OCI-LY3 (cell line): ENCODE data around the gene AP3S1.
"Not testable (repeated sequence)": the region's sequence is repeated elsewhere in the genome, so short reads cannot be mapped to it uniquely, and the experiment has no call there.

Experiments used
- H2AFZ ChIP-seq: fragments of 200-600, 300-600 bp; shearing (Covaris generic); 2 replicates; pipeline ENCODE4 v1.6.0; 2014; ENCODE audit warnings: antibody characterized with exemption, low read depth, low read length
- H3K27ac ChIP-seq: fragments of 200-600, 300-600 bp; sonication (generic); 2 replicates; pipeline ENCODE4 v1.5.1; 2014; ENCODE audit warnings: mild to moderate bottlenecking, low read length, moderate library complexity, mixed read lengths
- H3K27me3 ChIP-seq: fragments of 200-600, 300-600 bp; sonication (generic); 2 replicates; pipeline ENCODE4 v1.6.1; 2014; ENCODE audit warnings: low read depth, low read length, mixed read lengths
- H3K36me3 ChIP-seq: fragments of 200-600, 300-600 bp; sonication (generic); replicated peaks from 2 replicates; pipeline ENCODE3; 2014; ENCODE audit warnings: low read depth, low read length, mixed read lengths
- H3K4me1 ChIP-seq: fragments of 300-600, 200-600 bp; sonication (generic); 2 replicates; pipeline ENCODE4 v1.6.1; 2014; ENCODE audit warnings: low read length, mixed read lengths
- H3K4me2 ChIP-seq: fragments of 200-600, 300-600 bp; sonication (generic); 2 replicates; pipeline ENCODE4 v1.6.1; 2014; ENCODE audit warnings: low read length, mixed read lengths
- H3K4me3 ChIP-seq: fragments of 300-600, 200-600 bp; sonication (generic); 2 replicates; pipeline ENCODE4 v1.5.1; 2014; ENCODE audit warnings: antibody characterized with exemption, mild to moderate bottlenecking, low read length, moderate library complexity
- H3K79me2 ChIP-seq: fragments of 300-600, 200-600 bp; shearing (Covaris generic); 2 replicates; pipeline ENCODE4 v1.6.1; 2014; ENCODE audit warnings: mild to moderate bottlenecking, low read length, mixed read lengths
- H3K9ac ChIP-seq: fragments of 300-600, 200-600 bp; shearing (Covaris generic); 2 replicates; pipeline ENCODE4 v1.6.0; 2014; ENCODE audit warnings: mild to moderate bottlenecking, low read length, moderate library complexity
- H3K9me3 ChIP-seq: fragments of 200-600, 300-600 bp; shearing (Covaris generic); 2 replicates; pipeline ENCODE4 v1.6.1; 2014; ENCODE audit warnings: low read length, mixed read lengths; ENCODE audit not compliant: insufficient read depth
- H4K20me1 ChIP-seq: fragments of 200-600, 300-600 bp; sonication (generic); 2 replicates; pipeline ENCODE4 v1.6.1; 2016; ENCODE audit warnings: low read length, mixed read lengths; ENCODE audit not compliant: insufficient read depth
- CTCF ChIP-seq: fragments of 200-600, 300-600 bp; sonication (generic); IDR thresholded peaks from 2 replicates; pipeline ENCODE4 v1.5.1; 2014; ENCODE audit warnings: antibody characterized with exemption, low read length, low read depth
- EZH2phosphoT487 ChIP-seq: fragments of 200-600 bp; shearing (Covaris generic); IDR thresholded peaks from 2 replicates; pipeline ENCODE4 v1.6.1; 2018; ENCODE audit warnings: antibody characterized with exemption, mixed run types, low read depth

AP3S1 gene

GRCh38 chr5:115816226-115817081 is 25.3 kb upstream of the AP3S1 start, which contains the start of gene CDO1:
Gene CDO1, minus strand, starts transcription at chr5:115816659. Its CDS starts 262 bp downstream, at chr5:115816397.
- no peaks in the 10 kb centered on the region for H3K9me3 ChIP-seq
- H2AFZ ChIP-seq: no peak within 1 kb of the TSS
- peaks cover 10% of the 10 kb centered on the region; the same call in 1 of the 2 replicates for H3K27me3 ChIP-seq
- H3K36me3 ChIP-seq: no peaks in the 10 kb centered on the region
- TF ChIP-seq CTCF (no peak), EZH2phosphoT487 (no peak)
- no peak within 1 kb of the TSS for H3K9ac ChIP-seq
- no peaks in the 10 kb centered on the region for H3K79me2 ChIP-seq
- H3K4me1 ChIP-seq: no peaks in the 10 kb centered on the region
- H3K27ac ChIP-seq: no peak within 1 kb of the TSS
- H4K20me1 ChIP-seq: no peaks in the 10 kb centered on the region
- H3K4me2 ChIP-seq: no peak within 1 kb of the TSS
- H3K4me3 ChIP-seq: no peak within 1 kb of the TSS

GRCh38 chr5:115817386-115817785 is 24.3 kb upstream of the AP3S1 start:
- Histone ChIP-seq H3K9ac (no peak overlapping the region), H3K79me2 (no peaks in the 10 kb centered on the region), H3K4me3 (no peak overlapping the region), H3K9me3 (no peaks in the 10 kb centered on the region), H3K4me2 (no peak overlapping the region), H3K27ac (no peak overlapping the region), H3K36me3 (no peaks in the 10 kb centered on the region), H2AFZ (no peak overlapping the region), H4K20me1 (no peaks in the 10 kb centered on the region), H3K4me1 (no peaks in the 10 kb centered on the region), H3K27me3 (peaks cover 10% of the 10 kb centered on the region; the same call in 1 of the 2 replicates)
- no peak for TF ChIP-seq EZH2phosphoT487
- no peak for TF ChIP-seq CTCF

- Histone ChIP-seq H3K27ac (no peak overlapping the region), H2AFZ (no peak overlapping the region), H3K4me2 (no peak overlapping the region), H3K9ac (no peak overlapping the region), H3K9me3 (no peaks in the 10 kb centered on the region), H3K27me3 (peaks cover 3% of the 10 kb centered on the region; the same call in 1 of the 2 replicates), H4K20me1 (no peaks in the 10 kb centered on the region), H3K36me3 (no peaks in the 10 kb centered on the region), H3K4me1 (no peaks in the 10 kb centered on the region), H3K4me3 (no peak overlapping the region), H3K79me2 (no peaks in the 10 kb centered on the region)
- TF ChIP-seq EZH2phosphoT487 (no peak), CTCF (no peak)
Measured at GRCh38 chr5:115818821-115819220, 22.9 kb upstream of the AP3S1 start.

- Histone ChIP-seq H3K4me3 (no peak overlapping the region), H3K4me2 (no peak overlapping the region), H3K27ac (no peak overlapping the region), H3K4me1 (no peaks in the 10 kb centered on the region), H4K20me1 (no peaks in the 10 kb centered on the region), H2AFZ (no peak overlapping the region), H3K27me3 (no peaks in the 10 kb centered on the region), H3K79me2 (no peaks in the 10 kb centered on the region), H3K36me3 (no peaks in the 10 kb centered on the region), H3K9me3 (no peaks in the 10 kb centered on the region), H3K9ac (no peak overlapping the region)
- TF ChIP-seq EZH2phosphoT487 (no peak), CTCF (no peak)
Measured at GRCh38 chr5:115820846-115821245, 20.9 kb upstream of the AP3S1 start.

GRCh38 chr5:115824983-115825382 is 16.8 kb upstream of the AP3S1 start:
- peaks cover 17% of the 10 kb centered on the region for H3K36me3 ChIP-seq
- H3K9me3 ChIP-seq, H3K9ac ChIP-seq, H2AFZ ChIP-seq, H3K4me3 ChIP-seq, H3K79me2 ChIP-seq, H3K27me3 ChIP-seq, H4K20me1 ChIP-seq, H3K4me2 ChIP-seq, H3K27ac ChIP-seq, H3K4me1 ChIP-seq: not testable (repeated sequence)
